Measurements from ENCODE around the gene PROX2. TPM values are rescaled to one million over a fixed set of nuclear protein-coding genes. Genes with fewer than 3 reads are reported as not detected.
A peak's percentile ranks its signal among the peaks of the same experiment; 100 is the strongest.

Gene PROX2
- polyA plus RNA-seq, 3 donors = 0.03 TPM; not detected in 2

DNA sequence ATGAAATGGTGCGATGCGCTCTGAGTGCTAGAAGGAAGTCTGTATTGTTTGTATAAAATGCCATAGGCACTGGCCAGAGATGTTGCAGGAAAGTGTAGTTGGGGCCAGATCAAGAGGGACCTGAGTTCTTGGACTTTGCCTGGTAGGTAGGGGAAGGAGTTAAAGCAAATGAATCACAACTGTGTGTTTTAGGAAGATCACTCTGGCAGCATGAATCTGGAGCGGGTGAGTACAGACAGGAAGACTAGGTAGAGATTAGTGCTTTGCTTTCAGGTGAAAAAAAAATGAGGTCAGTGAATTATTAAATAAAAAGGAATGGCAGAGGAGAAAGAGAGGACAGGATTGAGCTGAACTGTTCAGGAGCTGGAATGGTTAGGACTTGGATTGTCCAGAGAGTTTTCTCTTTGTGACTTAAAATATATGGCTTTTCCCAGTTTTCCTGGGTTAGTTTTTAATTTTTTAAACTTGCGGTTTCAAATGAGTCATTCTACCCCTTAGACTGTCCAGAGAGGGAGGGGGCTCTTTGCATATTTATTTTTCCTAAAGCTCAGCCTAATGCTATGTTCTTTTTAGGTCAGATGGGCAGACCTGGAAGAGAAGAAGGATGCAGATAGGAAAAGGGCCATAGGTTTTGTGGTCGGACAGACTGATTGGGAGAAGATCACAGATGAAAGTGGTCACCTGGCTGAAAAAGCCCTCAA, 41.1 kb downstream of the PROX2 start:
- DNase-seq = no peak
- TF ChIP-seq, protein P1, sequence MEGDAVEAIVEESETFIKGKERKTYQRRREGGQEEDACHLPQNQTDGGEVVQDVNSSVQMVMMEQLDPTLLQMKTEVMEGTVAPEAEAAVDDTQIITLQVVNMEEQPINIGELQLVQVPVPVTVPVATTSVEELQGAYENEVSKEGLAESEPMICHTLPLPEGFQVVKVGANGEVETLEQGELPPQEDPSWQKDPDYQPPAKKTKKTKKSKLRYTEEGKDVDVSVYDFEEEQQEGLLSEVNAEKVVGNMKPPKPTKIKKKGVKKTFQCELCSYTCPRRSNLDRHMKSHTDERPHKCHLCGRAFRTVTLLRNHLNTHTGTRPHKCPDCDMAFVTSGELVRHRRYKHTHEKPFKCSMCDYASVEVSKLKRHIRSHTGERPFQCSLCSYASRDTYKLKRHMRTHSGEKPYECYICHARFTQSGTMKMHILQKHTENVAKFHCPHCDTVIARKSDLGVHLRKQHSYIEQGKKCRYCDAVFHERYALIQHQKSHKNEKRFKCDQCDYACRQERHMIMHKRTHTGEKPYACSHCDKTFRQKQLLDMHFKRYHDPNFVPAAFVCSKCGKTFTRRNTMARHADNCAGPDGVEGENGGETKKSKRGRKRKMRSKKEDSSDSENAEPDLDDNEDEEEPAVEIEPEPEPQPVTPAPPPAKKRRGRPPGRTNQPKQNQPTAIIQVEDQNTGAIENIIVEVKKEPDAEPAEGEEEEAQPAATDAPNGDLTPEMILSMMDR (IDR thresholded peaks at IDR 0.05) = no peak
- intact Hi-C loops (cut with micrococcal nuclease) = no loop called here
- Mint-ChIP-seq H3K36me3 (peaks cover 51 to 52% of the 10 kb centered on the region in 2 donors), H3K27me3 (ENCODE audit: low read depth in 3 of 3) (peaks cover 0 to 2% (median 0%) of the 10 kb centered on the region in 3 donors), H3K9me3 (no peaks in the 10 kb centered on the region), H3K27ac (peak overlapping the region in 1 of 7 donors; percentile 70), H3K4me1 (peaks cover 8% of the 10 kb centered on the region), H3K4me3 (no peak overlapping the region)
- Histone ChIP-seq H4K20me1 (ENCODE audit: insufficient read depth, low read length) (no peaks in the 10 kb centered on the region), H3K4me1 (ENCODE audit: control insufficient read depth in 1 of 2, insufficient read depth in 2 of 2, low read length in 2 of 2) (no peaks in the 10 kb centered on the region), H3K27ac (ENCODE audit: low read depth in 1 of 2, low read length in 2 of 2) (no peak overlapping the region), H3K4me3 (replicated peaks in 1 of 3; ENCODE audit: low read depth in 2 of 3, low read length in 3 of 3) (no peak overlapping the region), H3K27me3 (ENCODE audit: control insufficient read depth in 2 of 2, insufficient read depth in 2 of 2, low read length in 2 of 2) (no peaks in the 10 kb centered on the region), H3K4me2 (replicated peaks; ENCODE audit: extremely low read depth, low read length, poor library complexity, severe bottlenecking) (no peak overlapping the region), H3K9me3 (replicated peaks in 1 of 2; ENCODE audit: control insufficient read depth in 1 of 2, insufficient read depth in 1 of 2, low read length in 2 of 2) (no peaks in the 10 kb centered on the region), H3K9ac (ENCODE audit: insufficient read depth, low read length, poor library complexity, severe bottlenecking) (no peak overlapping the region), H3K36me3 (replicated peaks in 1 of 2; ENCODE audit: control insufficient read depth in 1 of 2, insufficient read depth in 2 of 2, low read length in 2 of 2) (peaks cover 43 to 79% of the 10 kb centered on the region in 2 donors), H2AFZ (ENCODE audit: insufficient read depth, low read depth, low read length, poor library complexity, severe bottlenecking) (no peak overlapping the region), H3K79me2 (ENCODE audit: insufficient read depth, low read length) (no peaks in the 10 kb centered on the region)
- WGBS (ENCODE audit: insufficient coverage) = 95% methylated on average over 3 of the region's 5 CpGs

GRCh38 chr14:74832849-74833248, 43.1 kb downstream of the PROX2 start:
- H3K4me3 Mint-ChIP-seq = no peak overlapping the region
- Histone ChIP-seq H3K4me3 (replicated peaks in 1 of 3; ENCODE audit: low read depth in 2 of 3, low read length in 3 of 3) (no peak overlapping the region), H3K9ac (ENCODE audit: insufficient read depth, low read length, poor library complexity, severe bottlenecking) (no peak overlapping the region), H3K27ac (ENCODE audit: low read depth in 1 of 2, low read length in 2 of 2) (no peak overlapping the region), H4K20me1 (ENCODE audit: insufficient read depth, low read length) (no peaks in the 10 kb centered on the region), H3K36me3 (replicated peaks in 1 of 2; ENCODE audit: control insufficient read depth in 1 of 2, insufficient read depth in 2 of 2, low read length in 2 of 2) (peaks cover 50 to 93% of the 10 kb centered on the region in 2 donors), H3K27me3 (ENCODE audit: control insufficient read depth in 2 of 2, insufficient read depth in 2 of 2, low read length in 2 of 2) (no peaks in the 10 kb centered on the region), H3K4me1 (ENCODE audit: control insufficient read depth in 1 of 2, insufficient read depth in 2 of 2, low read length in 2 of 2) (no peaks in the 10 kb centered on the region), H3K79me2 (ENCODE audit: insufficient read depth, low read length) (no peaks in the 10 kb centered on the region), H2AFZ (ENCODE audit: insufficient read depth, low read depth, low read length, poor library complexity, severe bottlenecking) (no peak overlapping the region), H3K4me2 (replicated peaks; ENCODE audit: extremely low read depth, low read length, poor library complexity, severe bottlenecking) (no peak overlapping the region), H3K9me3 (replicated peaks in 1 of 2; ENCODE audit: control insufficient read depth in 1 of 2, insufficient read depth in 1 of 2, low read length in 2 of 2) (no peaks in the 10 kb centered on the region)
- peaks cover 12% of the 10 kb centered on the region for H3K4me1 Mint-ChIP-seq
- WGBS (ENCODE audit: insufficient coverage) = no CpG with 5 or more reads among the region's 4 CpGs
- intact Hi-C loops (cut with micrococcal nuclease) = no loop called here
- H3K27ac Mint-ChIP-seq = no peak overlapping the region
- H3K27me3 Mint-ChIP-seq (ENCODE audit: low read depth in 3 of 3) = no peaks in the 10 kb centered on the region
- DNase-seq = no peak
- peaks cover 62 to 65% of the 10 kb centered on the region in 2 donors for H3K36me3 Mint-ChIP-seq
- TF ChIP-seq, protein P1 (IDR thresholded peaks at IDR 0.05) = no peak
- no peaks in the 10 kb centered on the region for H3K9me3 Mint-ChIP-seq

Measured in CD14-positive monocyte (primary cell).